ENCODE results near the gene SRGAP1. TPM values are rescaled to one million over a fixed set of nuclear protein-coding genes. Genes with fewer than 3 reads are reported as not detected.

SRGAP1 gene
- polyA plus RNA-seq, 1 donor (not counting 4 experiments of a cell fraction or from before 2014, with no cell fraction given), result 4.5 TPM

- H3K9me1 ChIP-seq (ENCODE audit: control insufficient read depth, extremely low read depth, insufficient read depth, low read length), result no peaks in the 10 kb centered on the region
- no peaks in the 10 kb centered on the region for H3K9me3 ChIP-seq (ENCODE audit: control insufficient read depth, low read depth, low read length)
- H3K79me2 ChIP-seq (ENCODE audit: control insufficient read depth, insufficient read depth, low read length), result peaks cover 8% of the 10 kb centered on the region
- no peaks in the 10 kb centered on the region for H4K20me1 ChIP-seq (ENCODE audit: control insufficient read depth, extremely low read depth, insufficient read depth, low read length)
- peaks cover 9% of the 10 kb centered on the region for H3K4me1 ChIP-seq (ENCODE audit: control insufficient read depth, extremely low read depth, insufficient read depth, low read length)
- H3K9ac ChIP-seq (ENCODE audit: control insufficient read depth, extremely low read depth, insufficient read depth, low read length), result no peak overlapping the region
- H3K36me3 ChIP-seq (ENCODE audit: control insufficient read depth in 2 of 2, extremely low read depth in 1 of 2, insufficient read depth in 2 of 2, low read length in 2 of 2), result no peaks in the 10 kb centered on the region
- no peak overlapping the region for H3K27ac ChIP-seq (ENCODE audit: control insufficient read depth, insufficient read depth, low read length)
- DNase-seq (ENCODE audit: low read depth, low spot score), result no peak
- no peak overlapping the region for H3K4me2 ChIP-seq (ENCODE audit: control insufficient read depth, extremely low read depth, insufficient read depth, low read depth, low read length)
- H3K27me3 ChIP-seq (ENCODE audit: control insufficient read depth, extremely low read depth, insufficient read depth, low read length), result no peaks in the 10 kb centered on the region
- no peak for FAIRE-seq
- TF ChIP-seq CTCF (optimal IDR thresholded peaks at IDR 0.05 in 1 of 3, IDR thresholded peaks at IDR 0.05 in 1 of 3, conservative IDR thresholded peaks at IDR 0.05 in 1 of 3; ENCODE audit: extremely low read depth in 1 of 3, insufficient read depth in 2 of 3, low read length in 3 of 3) (no peak), EZH2 (IDR thresholded peaks at IDR 0.05; ENCODE audit: low read length) (no peak)
- dilution Hi-C loops (cut with MboI; ENCODE audit: extremely low pct_ligation_motif_present, low sequenced_read_pairs), result no loop called here
- H2AFZ ChIP-seq (ENCODE audit: control insufficient read depth, low read length), result no peak overlapping the region
- H3K4me3 ChIP-seq (ENCODE audit: control insufficient read depth in 2 of 3, extremely low read depth in 1 of 3, insufficient read depth in 2 of 3, low read depth in 1 of 3, low read length in 3 of 3), result no peak overlapping the region
Observed at GRCh38 chr12:63968673-63969072, 124.2 kb downstream of the SRGAP1 start.

DNA sequence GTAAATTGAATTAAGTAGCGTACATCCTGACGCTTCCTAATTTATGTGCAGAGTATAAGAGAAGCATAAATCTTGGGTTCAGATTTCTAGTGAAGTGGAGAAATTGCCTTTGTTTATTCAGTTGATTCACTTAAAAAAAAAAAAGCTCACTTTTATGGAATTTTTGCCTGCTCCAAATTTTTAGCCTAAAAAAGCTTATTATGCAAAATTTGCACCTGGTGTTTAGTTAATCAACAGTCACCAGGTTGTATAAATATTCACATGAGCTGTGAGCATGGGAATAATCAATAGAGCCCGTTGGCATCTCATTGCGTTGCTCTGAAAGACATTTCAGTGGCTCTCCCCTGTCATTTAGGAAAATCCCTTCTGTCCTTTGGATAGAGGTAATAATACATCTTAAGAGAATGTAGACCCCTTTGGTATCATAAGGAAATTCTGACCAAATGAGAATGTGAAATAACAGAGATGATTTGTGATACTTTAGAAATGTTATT, 132.4 kb downstream of the SRGAP1 start:
- Histone ChIP-seq H3K9me3 (ENCODE audit: control insufficient read depth, low read depth, low read length) (no peaks in the 10 kb centered on the region), H3K27me3 (ENCODE audit: control insufficient read depth, extremely low read depth, insufficient read depth, low read length) (no peaks in the 10 kb centered on the region), H3K27ac (ENCODE audit: control insufficient read depth, insufficient read depth, low read length) (no peak overlapping the region), H3K4me3 (ENCODE audit: control insufficient read depth in 2 of 3, extremely low read depth in 1 of 3, insufficient read depth in 2 of 3, low read depth in 1 of 3, low read length in 3 of 3) (no peak overlapping the region), H3K9ac (ENCODE audit: control insufficient read depth, extremely low read depth, insufficient read depth, low read length) (no peak overlapping the region), H3K36me3 (ENCODE audit: control insufficient read depth in 2 of 2, extremely low read depth in 1 of 2, insufficient read depth in 2 of 2, low read length in 2 of 2) (no peaks in the 10 kb centered on the region), H3K4me1 (ENCODE audit: control insufficient read depth, extremely low read depth, insufficient read depth, low read length) (peaks cover 25% of the 10 kb centered on the region), H2AFZ (ENCODE audit: control insufficient read depth, low read length) (no peak overlapping the region), H3K79me2 (ENCODE audit: control insufficient read depth, insufficient read depth, low read length) (peaks cover 13% of the 10 kb centered on the region), H3K4me2 (ENCODE audit: control insufficient read depth, extremely low read depth, insufficient read depth, low read depth, low read length) (no peak overlapping the region), H3K9me1 (ENCODE audit: control insufficient read depth, extremely low read depth, insufficient read depth, low read length) (no peaks in the 10 kb centered on the region), H4K20me1 (ENCODE audit: control insufficient read depth, extremely low read depth, insufficient read depth, low read length) (no peaks in the 10 kb centered on the region)
- FAIRE-seq (no peak), DNase-seq (ENCODE audit: low read depth, low spot score) (no peak)
- TF ChIP-seq EZH2 (IDR thresholded peaks at IDR 0.05; ENCODE audit: low read length) (no peak), CTCF (optimal IDR thresholded peaks at IDR 0.05 in 1 of 3, IDR thresholded peaks at IDR 0.05 in 1 of 3, conservative IDR thresholded peaks at IDR 0.05 in 1 of 3; ENCODE audit: extremely low read depth in 1 of 3, insufficient read depth in 2 of 3, low read length in 3 of 3) (no peak)
- dilution Hi-C loops (cut with MboI; ENCODE audit: extremely low pct_ligation_motif_present, low sequenced_read_pairs), result no loop called here
